Adrenal gland (tissue), 5 donors: ENCODE measurements around the gene OR7G2.

Experiments used
- CTCF ChIP-seq, 6 experiments: fragments of 450-650 bp in 4 of 6; fragments of 200-600 bp in 2 of 6; sonication (generic) in 1 of 6; IDR thresholded peaks; 1 replicate in 5 of 6; 2 replicates in 1 of 6; pipeline versions ENCODE4 v1.5.1 to v1.8.0; 2016 to 2021; ENCODE audit warnings: antibody characterized with exemption in 6 of 6, mild to moderate bottlenecking in 2 of 6, moderate library complexity in 1 of 6
- POLR2A ChIP-seq, 2 donors: fragments of 450-650 bp; IDR thresholded peaks; one replicate each; pipeline ENCODE4 v1.6.1; 2017; ENCODE audit warnings: antibody characterized with exemption in 2 of 2, mild to moderate bottlenecking in 2 of 2, moderate library complexity in 1 of 2
- donor health status: DM: no; HTN: no; CAD: no.

GRCh38 chr19:9156304-9156703 is 49.0 kb upstream of the OR7G2 start:
- TF ChIP-seq CTCF (IDR thresholded peaks at IDR 0.05) (no peak), POLR2A (IDR thresholded peaks at IDR 0.05) (no peak)
